SJSA1 (cell line): ENCODE results near the gene COL27A1. TPM values are rescaled to one million over a fixed set of nuclear protein-coding genes. Genes with fewer than 3 reads are reported as not detected.

Experiments
- DNase-seq, 2 experiments: peaks; one replicate each; pipeline ENCODE4 v3.0.0-alpha.2; 2015 to 2020; ENCODE audit warnings: low spot score in 2 of 2, low read depth in 1 of 2
- H3K27ac ChIP-seq: fragments of 250-450 bp; sonication (Bioruptor Pico); 2 replicates; pipeline ENCODE4 v1.5.1; 2020; ENCODE audit warnings: mild to moderate bottlenecking, moderate library complexity
- H3K27me3 ChIP-seq: fragments of 250-450 bp; sonication (Bioruptor Pico); replicated peaks from 2 replicates; pipeline ENCODE4 v1.5.1; 2020; ENCODE audit warnings: mild to moderate bottlenecking, moderate library complexity
- H3K36me3 ChIP-seq: fragments of 250-450 bp; sonication (Bioruptor Pico); 2 replicates; pipeline ENCODE4 v1.5.1; 2020; ENCODE audit warnings: mild to moderate bottlenecking
- H3K4me1 ChIP-seq: fragments of 250-450 bp; sonication (Bioruptor Pico); replicated peaks from 2 replicates; pipeline ENCODE4 v1.6.1; 2021; ENCODE audit warnings: mild to moderate bottlenecking
- H3K4me3 ChIP-seq: fragments of 250-450 bp; sonication (Bioruptor Pico); 2 replicates; pipeline ENCODE4 v1.5.1; 2020; ENCODE audit warnings: mild to moderate bottlenecking
- H3K9me3 ChIP-seq: fragments of 250-450 bp; sonication (Bioruptor Pico); replicated peaks from 2 replicates; pipeline ENCODE4 v1.5.1; 2020; ENCODE audit warnings: mild to moderate bottlenecking
- total RNA-seq: library from RNA; depleted of rRNA; stranded (reverse); fragments of >200 nt; shearing (Covaris generic); gene quantifications from 2 replicates; pipeline ENCODE4 v1.2.3, GENCODE V29; 2014

The COL27A1 gene
- total RNA-seq, 1 experiment from 2014 or later, result 4.7 TPM

DNA sequence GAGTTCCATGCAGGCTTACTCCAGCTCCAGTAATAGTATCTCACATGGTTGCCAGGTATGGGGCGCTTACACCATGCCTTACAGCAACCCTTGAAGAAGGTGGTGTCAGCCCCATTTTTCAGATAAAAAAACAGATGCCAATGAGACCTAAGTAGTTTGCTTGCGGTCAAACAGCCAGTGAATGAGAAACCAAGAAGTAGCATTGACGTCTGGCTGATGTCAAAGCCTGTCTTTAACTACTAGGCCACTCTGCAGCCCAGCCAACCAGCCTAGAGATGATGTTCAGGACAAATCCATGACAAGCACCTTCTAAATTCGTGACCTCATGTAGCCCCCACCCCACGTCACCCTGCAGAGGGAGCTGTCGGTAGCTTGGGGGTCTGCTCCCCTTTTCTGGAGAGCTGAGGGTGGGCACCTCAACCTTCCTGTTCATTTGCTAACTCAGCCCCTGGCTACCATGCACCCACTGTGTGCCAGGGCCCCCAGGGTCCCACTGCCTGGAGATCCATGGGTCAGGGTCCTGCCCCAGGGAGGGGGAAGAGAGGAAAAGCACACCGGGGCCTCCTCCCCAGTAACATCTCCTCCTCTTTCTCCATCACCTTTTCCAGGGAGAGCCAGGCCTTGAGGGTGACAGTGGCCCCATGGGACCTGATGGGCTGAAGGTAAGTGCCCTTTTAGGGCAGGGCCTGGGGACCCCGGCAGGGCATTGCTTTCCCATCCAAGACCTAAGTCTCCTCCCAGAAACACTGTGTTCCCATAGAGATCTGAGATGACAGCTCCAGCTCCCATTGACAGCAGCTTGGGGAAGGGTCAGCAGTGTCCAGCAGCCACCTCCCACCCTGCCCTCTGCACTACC, 115.0 kb downstream of the COL27A1 start:
- Histone ChIP-seq H3K4me1 (peaks cover under 1% of the 10 kb centered on the region; the same call in 1 of the 2 replicates), H3K27me3 (no peaks in the 10 kb centered on the region), H3K36me3 (no peaks in the 10 kb centered on the region), H3K4me3 (no peak overlapping the region), H3K27ac (no peak overlapping the region), H3K9me3 (no peaks in the 10 kb centered on the region)
- DNase-seq, result no peak

DNA sequence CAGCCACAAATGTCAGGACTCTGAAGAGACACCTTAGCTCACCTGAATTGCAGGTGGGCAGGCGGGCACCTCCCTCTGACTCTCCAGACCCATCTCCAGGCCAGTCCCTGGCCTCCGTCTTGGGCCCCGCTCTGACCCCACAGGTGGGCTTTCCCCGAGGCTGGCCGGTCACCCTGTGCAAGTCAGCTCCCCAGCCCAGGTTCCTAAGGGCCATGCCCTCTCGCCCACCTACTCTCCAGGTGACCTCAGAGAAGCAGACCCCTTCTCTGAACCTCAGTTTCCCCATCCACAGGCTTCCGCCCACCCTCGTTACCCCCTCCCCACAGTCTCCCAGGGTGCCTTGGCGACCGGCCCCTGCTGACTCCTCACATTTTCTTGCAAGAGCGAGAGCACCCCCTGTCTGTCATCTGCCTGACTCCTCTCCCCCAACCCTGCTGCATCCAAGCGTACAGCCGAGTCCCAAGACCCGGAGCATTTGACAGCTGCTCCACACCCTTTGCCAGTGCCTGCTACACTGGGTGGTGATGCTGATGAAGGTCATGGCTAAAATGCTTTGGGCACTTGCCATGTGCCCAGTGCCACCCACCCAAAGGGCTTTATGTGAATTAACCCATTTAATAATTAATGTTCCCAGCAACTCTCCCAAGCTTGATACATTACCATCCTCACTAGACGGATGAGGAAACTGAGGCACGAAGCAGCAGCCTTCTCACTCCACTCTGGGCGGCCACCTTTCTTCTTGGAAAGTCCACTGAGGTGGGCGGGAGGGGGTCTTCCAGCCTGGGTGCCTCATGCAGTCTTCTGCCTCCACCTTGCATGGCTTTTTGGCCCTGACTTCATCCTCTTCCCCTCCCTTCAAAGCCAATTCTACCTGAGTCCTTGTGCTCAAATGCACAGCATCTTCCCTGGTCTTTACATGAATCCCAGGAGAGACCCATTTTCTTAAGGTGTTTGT, 116.5 kb downstream of the COL27A1 start:
- Histone ChIP-seq H3K9me3 (no peaks in the 10 kb centered on the region), H3K4me1 (peaks cover 15% of the 10 kb centered on the region), H3K36me3 (no peaks in the 10 kb centered on the region; the same call in 1 of the 2 replicates), H3K27me3 (no peaks in the 10 kb centered on the region), H3K27ac (no peak overlapping the region), H3K4me3 (no peak overlapping the region)
- DNase-seq, result no peak

DNA sequence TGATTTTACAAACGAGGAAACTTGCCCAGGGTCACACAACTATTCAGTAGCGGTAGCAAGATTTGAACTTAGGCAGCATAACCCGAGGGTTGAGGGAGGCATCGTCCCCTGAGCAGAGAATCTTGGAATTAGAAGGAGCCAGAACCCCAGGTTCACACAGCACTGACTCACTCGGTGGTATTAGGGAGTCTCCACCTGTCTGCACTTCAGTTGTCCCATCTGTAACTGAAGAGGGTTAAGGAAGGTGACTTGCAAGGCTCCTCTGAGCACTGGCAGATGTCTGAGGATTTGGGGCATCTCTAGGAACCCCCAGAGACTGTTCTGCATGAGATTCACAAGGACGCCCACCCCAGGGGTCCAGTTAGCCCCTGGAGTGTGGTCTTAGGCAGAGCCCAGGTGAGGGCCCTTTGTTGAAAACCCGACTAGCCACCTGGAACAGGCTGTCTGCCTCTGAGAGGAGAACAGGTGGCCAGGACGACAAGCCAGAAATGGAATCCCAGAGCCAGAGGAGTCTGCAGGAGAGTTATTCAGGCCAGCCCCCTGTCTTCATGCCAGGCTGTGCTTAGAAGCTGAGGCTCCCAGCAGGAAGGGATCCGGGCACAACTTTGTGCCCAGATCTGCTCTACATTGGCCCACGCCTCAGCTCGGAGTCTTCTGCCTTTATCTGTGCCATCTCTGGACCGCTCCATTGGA, 117.5 kb downstream of the COL27A1 start:
- no peaks in the 10 kb centered on the region for H3K9me3 ChIP-seq
- no peak overlapping the region for H3K4me3 ChIP-seq
- no peak overlapping the region for H3K27ac ChIP-seq
- DNase-seq, result no peak
- H3K27me3 ChIP-seq, result no peaks in the 10 kb centered on the region
- peaks cover 25% of the 10 kb centered on the region for H3K4me1 ChIP-seq
- no peaks in the 10 kb centered on the region; the same call in 1 of the 2 replicates for H3K36me3 ChIP-seq

DNA sequence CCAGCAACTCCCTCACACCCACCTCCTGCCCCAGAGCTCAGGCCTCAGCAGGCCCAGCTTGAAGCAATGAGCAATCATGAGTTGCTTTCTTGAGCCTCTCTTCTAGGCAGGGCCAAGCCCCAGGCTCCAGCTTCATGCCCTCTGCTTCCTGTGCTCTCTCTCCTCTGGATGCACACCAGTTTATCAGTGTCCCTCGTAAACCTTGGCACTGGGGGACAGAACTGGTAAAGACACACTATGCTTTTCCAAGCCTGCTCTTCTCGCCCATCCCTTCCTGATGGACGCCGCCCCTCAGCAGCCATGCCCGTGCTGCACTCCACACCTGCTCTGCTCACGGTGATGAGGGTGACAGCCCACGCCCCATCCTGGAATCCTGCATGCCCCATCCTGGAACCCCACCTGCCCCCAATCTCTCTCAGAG, 118.1 kb downstream of the COL27A1 start:
- no peak overlapping the region for H3K4me3 ChIP-seq
- H3K9me3 ChIP-seq, result no peaks in the 10 kb centered on the region
- DNase-seq, result peak in 1 of 2 experiments; percentile 26
- no peak overlapping the region for H3K27ac ChIP-seq
- H3K27me3 ChIP-seq, result no peaks in the 10 kb centered on the region
- H3K4me1 ChIP-seq, result peaks cover 30% of the 10 kb centered on the region
- no peaks in the 10 kb centered on the region; the same call in 1 of the 2 replicates for H3K36me3 ChIP-seq

DNA sequence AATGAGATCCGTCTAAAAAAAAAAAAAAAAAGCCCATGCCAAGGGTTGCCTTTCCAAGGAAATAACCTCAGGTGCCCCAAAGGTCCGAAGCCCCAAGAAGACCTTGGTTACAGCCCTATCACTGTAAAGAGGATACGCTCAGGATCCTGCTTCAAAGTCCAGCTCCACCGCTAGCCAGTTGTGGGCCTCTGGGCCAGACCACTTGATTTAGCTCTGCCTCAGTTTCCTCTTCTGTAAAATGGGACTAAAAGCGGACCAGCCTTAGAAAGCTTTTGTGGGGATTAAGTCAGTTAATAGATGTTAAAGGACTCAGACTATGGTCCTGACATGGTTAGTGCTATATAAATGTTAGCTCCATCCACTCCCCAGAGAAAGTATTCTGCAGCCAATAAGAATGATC, 118.9 kb downstream of the COL27A1 start:
- Histone ChIP-seq H3K4me3 (no peak overlapping the region), H3K27ac (no peak overlapping the region), H3K4me1 (peaks cover 38% of the 10 kb centered on the region), H3K36me3 (no peaks in the 10 kb centered on the region; the same call in 1 of the 2 replicates), H3K9me3 (no peaks in the 10 kb centered on the region), H3K27me3 (no peaks in the 10 kb centered on the region)
- DNase-seq, result peak in 1 of 2 experiments; percentile 21

DNA sequence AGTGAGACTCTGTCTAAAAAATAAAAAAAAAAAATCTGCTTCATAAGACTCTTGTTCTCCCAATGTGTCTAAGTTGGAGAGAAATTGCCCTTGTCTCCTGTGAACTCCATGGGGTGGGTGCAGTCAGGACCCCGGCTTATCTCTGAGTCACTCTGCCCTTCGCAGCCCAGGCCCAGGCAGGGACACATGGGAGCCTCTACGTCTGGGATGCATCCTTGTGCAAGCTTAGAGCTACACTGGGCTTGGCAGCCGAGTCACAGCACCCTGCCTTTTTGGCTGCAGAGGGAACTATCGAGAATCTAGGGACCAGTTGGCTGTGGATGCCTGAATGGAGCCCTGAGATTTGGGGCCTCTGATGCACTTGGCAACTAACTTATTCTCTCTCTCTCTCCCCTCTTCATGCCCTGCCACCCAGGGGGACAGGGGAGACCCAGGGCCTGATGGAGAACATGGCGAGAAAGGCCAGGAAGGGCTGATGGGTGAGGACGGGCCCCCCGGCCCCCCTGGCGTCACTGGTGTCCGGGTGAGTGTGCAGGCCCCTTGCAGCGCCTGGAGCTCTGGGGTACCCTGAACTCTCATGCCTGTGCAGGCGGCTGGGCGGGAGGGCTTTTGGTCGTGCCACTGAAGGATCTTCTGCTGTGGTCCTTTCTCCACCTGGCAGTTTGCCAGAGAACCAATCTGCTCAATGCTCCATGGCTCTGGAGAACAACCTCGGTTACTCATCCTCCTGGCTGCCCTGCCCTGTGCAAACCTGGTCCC, 120.1 kb downstream of the COL27A1 start:
- H3K4me1 ChIP-seq, result peaks cover 43% of the 10 kb centered on the region
- DNase-seq, result peak in 1 of 2 experiments; percentile 44
- no peaks in the 10 kb centered on the region for H3K9me3 ChIP-seq
- H3K36me3 ChIP-seq, result no peaks in the 10 kb centered on the region; the same call in 1 of the 2 replicates
- H3K27me3 ChIP-seq, result no peaks in the 10 kb centered on the region
- H3K4me3 ChIP-seq, result no peak overlapping the region
- no peak overlapping the region for H3K27ac ChIP-seq

DNA sequence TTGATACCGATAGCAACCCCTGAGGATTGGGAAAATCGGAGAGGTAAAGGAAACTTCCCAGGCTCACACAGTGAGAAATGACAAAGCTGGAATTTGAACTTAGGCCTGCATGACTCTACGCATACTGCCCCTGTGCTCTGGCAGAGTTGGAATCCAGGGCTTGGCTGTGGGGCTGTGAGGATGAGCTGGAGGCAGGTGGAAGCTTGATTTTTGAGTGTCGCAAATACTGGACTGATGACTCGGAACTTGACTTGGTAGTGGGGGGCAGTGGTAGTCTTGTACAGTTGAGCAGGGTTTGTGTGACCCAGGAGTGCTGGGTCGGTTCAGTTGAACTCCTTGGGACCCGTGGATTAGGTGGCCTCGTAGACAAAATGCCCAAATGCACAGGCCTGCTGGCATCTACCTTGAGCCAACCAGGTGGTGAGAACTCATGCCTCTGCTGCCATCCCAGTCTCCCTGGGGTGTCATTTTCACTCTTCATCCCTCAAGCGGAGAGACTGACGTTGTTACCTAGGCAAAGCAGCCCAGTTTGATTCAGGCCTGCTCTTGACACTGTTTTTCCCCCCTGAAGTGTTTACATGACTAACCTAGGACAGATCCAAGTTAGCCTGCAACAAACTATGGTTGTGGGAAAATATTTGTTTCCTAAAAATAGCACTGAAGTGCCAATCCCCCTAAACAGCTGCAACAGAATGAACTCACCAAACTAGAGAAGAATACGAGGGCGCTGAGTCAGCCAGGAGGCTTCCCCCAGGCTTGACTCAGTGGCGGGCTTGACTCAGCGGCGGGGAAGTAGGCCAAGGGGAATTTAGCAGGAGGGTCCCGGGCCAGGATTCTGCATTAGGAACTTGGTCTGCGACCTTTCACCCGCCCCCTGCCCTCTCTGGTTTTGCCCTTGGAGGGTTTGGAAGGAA, 121.8 kb downstream of the COL27A1 start:
- H3K4me3 ChIP-seq, result no peak overlapping the region
- peak overlapping the region; percentile 75 for H3K27ac ChIP-seq
- H3K36me3 ChIP-seq, result no peaks in the 10 kb centered on the region; the same call in 1 of the 2 replicates
- H3K27me3 ChIP-seq, result no peaks in the 10 kb centered on the region
- DNase-seq, result peak; percentile 89 to 94
- peaks cover 51% of the 10 kb centered on the region for H3K4me1 ChIP-seq
- no peaks in the 10 kb centered on the region for H3K9me3 ChIP-seq

DNA sequence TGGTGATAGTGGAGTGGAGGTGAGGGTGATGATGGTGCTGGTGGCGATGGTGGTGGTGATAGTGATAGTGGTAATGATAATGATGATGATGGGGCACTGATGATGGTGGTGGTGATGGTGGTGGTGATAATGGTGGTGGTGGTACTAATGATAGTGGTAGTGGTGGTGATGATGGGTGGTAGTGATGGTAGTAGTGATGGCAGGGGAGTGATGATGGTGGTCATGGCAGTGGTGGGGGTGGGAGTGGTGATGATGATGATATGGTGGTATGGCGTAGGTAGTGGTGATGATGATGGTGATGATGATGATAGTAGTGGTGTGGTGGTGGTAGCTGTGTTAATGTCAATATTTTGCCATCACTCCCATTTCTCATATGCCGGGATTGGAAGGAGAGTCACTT, 123.0 kb downstream of the COL27A1 start:
- H3K36me3 ChIP-seq, result no peaks in the 10 kb centered on the region; the same call in 1 of the 2 replicates
- H3K27me3 ChIP-seq, result no peaks in the 10 kb centered on the region
- peak overlapping the region; percentile 73 for H3K27ac ChIP-seq
- H3K4me3 ChIP-seq, result no peak overlapping the region
- H3K4me1 ChIP-seq, result peaks cover 55% of the 10 kb centered on the region
- H3K9me3 ChIP-seq, result no peaks in the 10 kb centered on the region
- DNase-seq, result no peak

DNA sequence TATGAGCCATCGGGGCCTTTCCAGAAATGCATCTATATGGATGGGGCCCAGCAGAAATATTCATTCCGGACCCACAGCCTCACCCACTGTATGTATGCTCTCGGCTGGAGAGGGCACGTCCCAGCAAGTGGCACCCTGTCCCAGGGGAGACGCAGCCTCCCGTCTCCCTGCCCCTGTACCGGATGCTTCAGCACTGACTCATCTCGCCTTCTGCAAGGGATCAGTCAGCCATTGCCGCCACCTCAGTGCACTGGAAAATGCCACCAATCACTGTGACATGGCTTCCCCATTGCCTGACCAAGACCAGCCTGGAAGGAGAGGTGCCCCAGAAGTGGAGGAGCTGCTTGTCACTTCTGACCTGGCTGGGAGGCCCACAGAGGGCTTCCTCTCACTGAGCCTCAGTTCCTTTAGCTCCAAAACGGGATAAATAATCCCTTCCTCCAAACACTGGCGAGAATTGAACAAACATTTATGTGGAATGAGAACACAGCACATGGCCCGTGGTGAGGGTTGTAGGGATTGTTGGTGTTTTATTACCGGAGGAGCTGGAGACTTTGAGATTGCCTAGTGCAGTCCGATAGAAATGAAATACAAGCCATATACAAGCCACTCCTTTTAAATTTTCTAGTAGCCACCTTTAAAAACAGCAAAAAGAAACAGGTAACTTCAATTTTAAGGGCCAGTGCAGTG, 123.7 kb downstream of the COL27A1 start:
- peak overlapping the region; percentile 73 for H3K27ac ChIP-seq

DNA sequence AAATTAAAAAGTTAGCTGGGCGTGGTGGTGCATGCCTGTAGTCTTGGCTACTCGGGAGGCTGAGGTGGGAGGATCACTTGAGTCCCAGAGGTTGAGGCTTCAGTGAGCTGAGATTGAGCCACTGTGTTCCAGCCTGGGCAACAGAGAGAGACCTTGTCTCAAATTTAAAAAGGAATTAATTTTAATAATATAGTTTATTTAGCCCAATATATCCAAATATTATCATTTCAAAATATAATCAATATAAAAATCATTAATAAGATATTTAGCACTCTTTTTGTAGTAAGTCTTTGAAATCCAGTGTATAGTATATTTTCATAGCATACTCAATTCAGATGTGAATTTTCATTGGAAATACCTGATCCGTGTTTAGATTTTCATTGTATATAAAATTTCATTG, 124.4 kb downstream of the COL27A1 start:
- no peaks in the 10 kb centered on the region for H3K9me3 ChIP-seq
- peak overlapping the region; percentile 73 for H3K27ac ChIP-seq
- peaks cover under 1% of the 10 kb centered on the region; the same call in 1 of the 2 replicates for H3K36me3 ChIP-seq
- H3K4me1 ChIP-seq, result peaks cover 56% of the 10 kb centered on the region
- H3K4me3 ChIP-seq, result no peak overlapping the region
- no peaks in the 10 kb centered on the region for H3K27me3 ChIP-seq
- no peak for DNase-seq

More for the DNA sequence above, 123.7 kb downstream of the COL27A1 start:
- Histone ChIP-seq H3K27me3 (no peaks in the 10 kb centered on the region), H3K9me3 (no peaks in the 10 kb centered on the region), H3K36me3 (no peaks in the 10 kb centered on the region; the same call in 1 of the 2 replicates), H3K4me1 (peaks cover 55% of the 10 kb centered on the region), H3K4me3 (no peak overlapping the region)
- DNase-seq, result peak; percentile 92 to 96

DNA sequence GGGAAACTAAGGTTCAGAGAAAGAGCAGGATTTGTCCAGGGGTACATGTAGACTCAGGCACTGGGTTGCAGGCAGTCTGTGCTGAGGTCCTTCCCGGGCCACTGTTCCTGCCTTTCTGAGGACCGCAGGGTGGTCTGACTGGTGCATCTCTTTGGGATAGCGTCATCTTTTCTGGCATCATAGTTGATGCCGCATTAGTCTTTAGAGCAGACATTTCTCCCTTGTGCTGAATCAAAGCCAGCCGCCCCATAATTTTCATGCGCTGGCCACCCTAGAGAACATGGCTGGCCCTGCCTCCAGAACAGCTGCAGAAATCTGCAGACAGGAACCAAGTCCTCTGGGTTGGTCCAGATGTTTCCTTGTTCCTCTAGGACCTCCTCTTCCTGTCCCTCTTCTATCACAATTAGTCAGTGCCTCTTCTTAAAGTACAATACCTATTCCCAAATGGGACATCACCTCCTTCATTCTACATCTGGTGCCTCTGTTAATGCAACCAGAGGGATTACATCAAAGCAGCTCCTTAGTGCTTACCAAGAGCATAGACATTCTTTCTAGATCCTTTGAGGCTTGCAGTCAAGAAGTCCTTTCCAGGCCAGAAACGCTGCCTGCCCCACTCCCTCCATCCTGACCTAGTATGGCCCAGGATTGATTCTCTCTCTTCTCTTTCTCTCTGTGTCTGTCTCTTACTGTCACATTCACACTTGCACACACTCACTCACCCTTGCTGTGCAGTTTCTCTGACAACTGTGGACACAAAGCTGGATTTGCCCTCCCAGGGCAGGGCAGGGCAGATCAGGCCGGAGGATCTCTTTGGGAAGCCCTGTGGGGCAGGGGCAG, 125.5 kb downstream of the COL27A1 start:
- peak in 1 of 2 experiments; percentile 39 for DNase-seq
- Histone ChIP-seq H3K36me3 (peaks cover 5% of the 10 kb centered on the region; the same call in 1 of the 2 replicates), H3K9me3 (no peaks in the 10 kb centered on the region), H3K4me1 (peaks cover 62% of the 10 kb centered on the region), H3K4me3 (no peak overlapping the region), H3K27me3 (no peaks in the 10 kb centered on the region), H3K27ac (no peak overlapping the region)
